HCT116 (cell line): Measurements from ENCODE around the gene CYSRT1. TPM values are rescaled to one million over a fixed set of nuclear protein-coding genes. Genes with fewer than 3 reads are reported as not detected.

ENCODE experiments used
- ATAC-seq: fragments of 200-7000 bp; cut with Tn5 transposase; 2 replicates; pipeline ENCODE4 v1.9.1; 2020; ENCODE audit warnings: mild to moderate bottlenecking, moderate library complexity
- BruUV-seq: library from RNA; stranded (reverse); fragments of 400-500 nt; replicated peaks from 2 replicates; lab custom pipeline; 2021; lab: Mats Ljungman, UMichigan
- CTCF ChIA-PET: fragments of 300-600 bp; sonication (Branson Sonifier 250); formaldehyde crosslinking; loops from one replicate; lab custom pipeline; 2021; ENCODE audit warnings: antibody characterized with exemption; lab: Charles Lee
- POLR2A ChIA-PET: fragments of 300-600, 350-600 bp; sonication (Branson Sonifier 250); formaldehyde crosslinking; loops from one replicate; lab custom pipeline; 2021; ENCODE audit warnings: antibody characterized with exemption; lab: Charles Lee
- RAD21 ChIA-PET, 2 experiments: fragments of 300-600 bp; sonication (Branson Sonifier 250); formaldehyde crosslinking; loops; one replicate each; lab custom pipeline; 2023; ENCODE audit warnings: low total read pairs in 2 of 2; ENCODE audit not compliant: uncharacterized antibody in 2 of 2, unreplicated experiment in 2 of 2, low non-redundant PET in 1 of 2; lab: Charles Lee
- DNase-seq: peaks from one replicate; pipeline ENCODE4 v3.0.0-alpha.2; 2010; ENCODE audit warnings: low read depth, low spot score
- H2AFZ ChIP-seq: fragments of 200-600 bp; shearing (Covaris generic), sonication (generic); 2 replicates; pipeline ENCODE4 v1.6.1; 2017; ENCODE audit warnings: low read depth, mixed run types, mixed read lengths, antibody characterized with exemption, low read length; ENCODE audit not compliant: poor library complexity, severe bottlenecking
- H3K27ac ChIP-seq: 2 replicates; pipeline ENCODE4 v1.5.1; 2012; ENCODE audit warnings: low read depth, low read length
- H3K27me3 ChIP-seq: fragments of 200-600 bp; sonication (generic); 2 replicates; pipeline ENCODE4 v1.6.1; 2016; ENCODE audit warnings: mixed run types, low read length, mixed read lengths; ENCODE audit not compliant: insufficient read depth
- H3K36me3 ChIP-seq, 2 experiments: fragments of 200-500 bp in 1 of 2; fragments of 200-600 bp in 1 of 2; sonication (Bioruptor generic) in 1 of 2; sonication (generic) in 1 of 2; 2 replicates each; pipeline versions ENCODE4 v1.5.1 to v1.6.1; 2014 to 2016; ENCODE audit warnings: low read length in 2 of 2, inconsistent platforms in 1 of 2, mixed read lengths in 1 of 2, mixed run types in 1 of 2; ENCODE audit not compliant: insufficient read depth in 2 of 2, control insufficient read depth in 1 of 2
- H3K4me1 ChIP-seq, 2 experiments: fragments of 200-600 bp in 1 of 2; sonication (generic) in 1 of 2; 2 replicates each; pipeline versions ENCODE4 v1.5.1 to v1.6.1; 2012 to 2017; ENCODE audit warnings: low read length in 2 of 2, inconsistent platforms in 1 of 2, mild to moderate bottlenecking in 1 of 2, mixed read lengths in 1 of 2, mixed run types in 1 of 2, moderate library complexity in 1 of 2; ENCODE audit not compliant: insufficient read depth in 2 of 2, control insufficient read depth in 1 of 2
- H3K4me2 ChIP-seq: fragments of 200-600 bp; sonication (generic); 2 replicates; pipeline ENCODE4 v1.6.1; 2017; ENCODE audit warnings: mixed run types, low read length, mixed read lengths
- H3K4me3 ChIP-seq, 2 experiments: fragments of 200-600 bp in 1 of 2; sonication (generic) in 1 of 2; replicated peaks in 1 of 2; 2 replicates each; pipeline ENCODE4 v1.5.1; 2011 to 2016; ENCODE audit warnings: low read length in 2 of 2, control low read depth in 1 of 2, low read depth in 1 of 2, mild to moderate bottlenecking in 1 of 2, mixed read lengths in 1 of 2, mixed run types in 1 of 2
- H3K79me2 ChIP-seq: fragments of 200-600 bp; sonication (generic); 2 replicates; pipeline ENCODE4 v1.6.1; 2017; ENCODE audit warnings: mild to moderate bottlenecking, mixed run types, low read length, moderate library complexity, mixed read lengths; ENCODE audit not compliant: insufficient read depth
- H3K9ac ChIP-seq: fragments of 200-600 bp; sonication (generic); 2 replicates; pipeline ENCODE4 v1.6.1; 2016; ENCODE audit warnings: low read length, mixed read lengths
- H3K9me2 ChIP-seq: fragments of 200-600 bp; sonication (generic), shearing (Covaris generic); 2 replicates; pipeline ENCODE4 v1.6.1; 2017; ENCODE audit warnings: mixed run types, mild to moderate bottlenecking, moderate library complexity; ENCODE audit not compliant: insufficient read depth
- H3K9me3 ChIP-seq, 2 experiments: fragments of 200-500 bp in 1 of 2; fragments of 200-600 bp in 1 of 2; sonication (Bioruptor generic) in 1 of 2; sonication (generic) in 1 of 2; 2 replicates each; pipeline ENCODE4 v1.6.1; 2014 to 2017; ENCODE audit warnings: low read length in 2 of 2, mixed read lengths in 2 of 2, inconsistent platforms in 1 of 2, low read depth in 1 of 2, mild to moderate bottlenecking in 1 of 2, mixed run types in 1 of 2, moderate library complexity in 1 of 2; ENCODE audit not compliant: control insufficient read depth in 1 of 2, insufficient read depth in 1 of 2
- H4K20me1 ChIP-seq: fragments of 200-600 bp; sonication (generic), shearing (Covaris generic); 2 replicates; pipeline ENCODE4 v1.6.1; 2017; ENCODE audit warnings: mixed run types, mild to moderate bottlenecking, moderate library complexity; ENCODE audit not compliant: insufficient read depth
- CBX3 ChIP-seq: IDR thresholded peaks from 2 replicates; pipeline ENCODE4 v1.6.1; 2012; ENCODE audit warnings: low read depth
- CEBPB ChIP-seq: IDR thresholded peaks from 2 replicates; pipeline ENCODE4 v1.6.1; 2012; ENCODE audit warnings: low read depth
- ELF1 ChIP-seq: IDR thresholded peaks from 2 replicates; pipeline ENCODE4 v1.6.1; 2012; ENCODE audit warnings: low read depth, borderline replicate concordance
- EZH2 ChIP-seq: fragments of 200-600 bp; sonication (generic); IDR thresholded peaks from 2 replicates; pipeline ENCODE4 v1.6.1; 2017; ENCODE audit warnings: antibody characterized with exemption, mixed run types
- EZH2phosphoT487 ChIP-seq: fragments of 200-600 bp; IDR thresholded peaks from 2 replicates; pipeline ENCODE4 v1.6.1; 2018; ENCODE audit warnings: antibody characterized with exemption, borderline replicate concordance
- FOSL1 ChIP-seq: IDR thresholded peaks from 2 replicates; pipeline ENCODE4 v1.6.1; 2012; ENCODE audit warnings: low read depth
- POLR2A ChIP-seq: IDR thresholded peaks from 2 replicates; pipeline ENCODE4 v1.7.0; 2011; ENCODE audit warnings: borderline replicate concordance; ENCODE audit not compliant: insufficient read depth, insufficient read length; ENCODE audit errors: extremely low read depth
- RAD21 ChIP-seq: IDR thresholded peaks from 2 replicates; pipeline ENCODE4 v1.6.1; 2012; ENCODE audit warnings: low read depth, mild to moderate bottlenecking
- SP1 ChIP-seq: IDR thresholded peaks from 2 replicates; pipeline ENCODE4 v1.6.1; 2012; ENCODE audit warnings: low read depth
- SRF ChIP-seq: IDR thresholded peaks from 2 replicates; pipeline ENCODE4 v1.6.1; 2012; ENCODE audit warnings: low read depth
- TCF7L2 ChIP-seq: IDR thresholded peaks from 2 replicates; pipeline ENCODE4 v1.7.0; 2011; ENCODE audit warnings: borderline replicate concordance, inconsistent platforms; ENCODE audit not compliant: insufficient read depth, insufficient read length; ENCODE audit errors: extremely low read depth
- ZFX ChIP-seq: fragments of 450-650 bp; IDR thresholded peaks from 2 replicates; pipeline ENCODE4 v1.6.1; 2017
- ZNF274 ChIP-seq: fragments of 200-500 bp; sonication (Bioruptor generic); IDR thresholded peaks from 2 replicates; pipeline ENCODE4 v1.6.1; 2014; ENCODE audit warnings: mild to moderate bottlenecking, low read depth, low read length, inconsistent platforms
- intact Hi-C: fragments of 100-400 bp; cut with micrococcal nuclease; formaldehyde crosslinking; loops from 2 replicates; pipeline ENCODE4 v1.10.0; 2022
- total RNA-seq: library from RNA; stranded (reverse); gene quantifications from one replicate; pipeline ENCODE4 v1.2.1, GENCODE V29; 2021; ENCODE audit not compliant: unreplicated experiment
- TF ChIP-seq, protein P1 (sequence below): IDR thresholded peaks from 2 replicates; pipeline ENCODE4 v1.6.1; 2012
- TF ChIP-seq, protein P2 (sequence below): IDR thresholded peaks from 2 replicates; pipeline ENCODE4 v1.6.1; 2011; ENCODE audit warnings: mild to moderate bottlenecking, low read length, moderate library complexity; ENCODE audit not compliant: insufficient replicate concordance; ENCODE audit errors: extremely low read depth
- TF ChIP-seq, protein P3 (sequence below): IDR thresholded peaks from 2 replicates; pipeline ENCODE4 v1.6.1; 2012; ENCODE audit warnings: low read depth
- TF ChIP-seq, protein P4 (sequence below), 3 experiments: fragments of 200-600 bp in 1 of 3; sonication (generic) in 1 of 3; IDR thresholded peaks in 2 of 3; conservative IDR thresholded peaks in 1 of 3; 2 replicates each; pipeline ENCODE4 v1.5.1; 2012 to 2017; ENCODE audit warnings: low read depth in 2 of 3, low read length in 2 of 3, antibody characterized with exemption in 1 of 3, borderline replicate concordance in 1 of 3, control low read depth in 1 of 3, mild to moderate bottlenecking in 1 of 3, mixed read lengths in 1 of 3, mixed run types in 1 of 3, moderate library complexity in 1 of 3; ENCODE audit not compliant: insufficient read depth in 1 of 3
- TF ChIP-seq, protein P5 (sequence below): IDR thresholded peaks from 2 replicates; pipeline ENCODE4 v1.6.1; 2012

CYSRT1 gene
- total RNA-seq, 1 experiment from 2014 or later = 4.3 TPM

DNA sequence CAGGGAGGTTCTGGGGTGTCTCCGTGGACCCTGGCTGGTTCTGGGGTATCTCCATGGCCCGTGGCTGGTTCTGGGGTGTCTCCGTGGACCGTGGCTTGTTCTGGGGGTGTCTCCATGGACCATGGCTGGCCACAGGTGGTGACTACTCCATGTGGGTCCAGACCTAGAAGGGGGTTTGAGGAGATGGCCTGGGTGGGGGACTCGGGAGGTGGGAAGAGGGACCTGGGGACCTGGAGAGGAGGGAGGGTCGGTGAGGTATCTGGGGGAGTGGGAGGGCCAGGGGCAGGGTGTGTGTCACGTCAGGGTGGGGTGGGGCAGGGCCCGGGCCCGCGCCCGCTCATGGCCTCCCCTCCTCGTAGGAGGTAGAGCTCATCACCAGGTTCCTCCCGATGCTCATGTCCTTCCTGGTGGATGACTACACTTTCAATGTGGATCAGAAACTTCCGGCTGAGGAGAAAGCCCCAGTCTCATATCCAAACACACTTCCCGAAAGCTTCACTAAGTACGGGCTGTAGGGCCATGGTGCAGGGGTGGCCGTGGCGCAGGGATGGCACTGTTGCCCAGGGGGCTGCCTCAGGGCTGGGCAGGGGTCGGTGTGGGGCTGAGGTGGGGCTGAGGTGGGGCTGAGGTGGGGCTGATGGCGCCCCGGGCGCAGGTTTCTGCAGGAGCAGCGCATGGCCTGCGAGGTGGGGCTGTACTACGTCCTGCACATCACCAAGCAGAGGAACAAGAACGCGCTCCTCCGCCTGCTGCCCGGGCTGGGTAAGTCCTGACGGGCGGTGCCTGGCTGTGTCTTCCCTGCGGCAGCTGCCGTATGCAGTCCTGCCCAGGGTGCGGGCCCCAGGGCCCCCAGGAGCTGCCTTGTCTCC is 41.8 kb downstream of the CYSRT1 start:
- Histone ChIP-seq H3K36me3 (peaks cover 12 to 29% of the 10 kb centered on the region in 2 experiments; a peak in 3 of 4 replicates), H3K79me2 (peaks cover 6% of the 10 kb centered on the region; the same call in 1 of the 2 replicates), H3K4me2 (no peak overlapping the region), H3K4me3 (no peak overlapping the region), H3K9ac (no peak overlapping the region), H3K27ac (no peak overlapping the region), H2AFZ (no peak overlapping the region), H4K20me1 (no peaks in the 10 kb centered on the region), H3K27me3 (no peaks in the 10 kb centered on the region), H3K9me3 (no peaks in the 10 kb centered on the region), H3K4me1 (no peaks in the 10 kb centered on the region), H3K9me2 (no peaks in the 10 kb centered on the region)
- CTCF ChIA-PET = no interaction called here
- ATAC-seq (no peak), DNase-seq (no peak)
- intact Hi-C loops = no loop called here
- POLR2A ChIA-PET = no interaction called here
- BruUV-seq = no TSS peak
- RAD21 ChIA-PET = no interaction called here
- no peak for TF ChIP-seq ZNF274
- TF ChIP-seq, protein P1, sequence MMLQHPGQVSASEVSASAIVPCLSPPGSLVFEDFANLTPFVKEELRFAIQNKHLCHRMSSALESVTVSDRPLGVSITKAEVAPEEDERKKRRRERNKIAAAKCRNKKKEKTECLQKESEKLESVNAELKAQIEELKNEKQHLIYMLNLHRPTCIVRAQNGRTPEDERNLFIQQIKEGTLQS = no peak
- TF ChIP-seq, protein P2, sequence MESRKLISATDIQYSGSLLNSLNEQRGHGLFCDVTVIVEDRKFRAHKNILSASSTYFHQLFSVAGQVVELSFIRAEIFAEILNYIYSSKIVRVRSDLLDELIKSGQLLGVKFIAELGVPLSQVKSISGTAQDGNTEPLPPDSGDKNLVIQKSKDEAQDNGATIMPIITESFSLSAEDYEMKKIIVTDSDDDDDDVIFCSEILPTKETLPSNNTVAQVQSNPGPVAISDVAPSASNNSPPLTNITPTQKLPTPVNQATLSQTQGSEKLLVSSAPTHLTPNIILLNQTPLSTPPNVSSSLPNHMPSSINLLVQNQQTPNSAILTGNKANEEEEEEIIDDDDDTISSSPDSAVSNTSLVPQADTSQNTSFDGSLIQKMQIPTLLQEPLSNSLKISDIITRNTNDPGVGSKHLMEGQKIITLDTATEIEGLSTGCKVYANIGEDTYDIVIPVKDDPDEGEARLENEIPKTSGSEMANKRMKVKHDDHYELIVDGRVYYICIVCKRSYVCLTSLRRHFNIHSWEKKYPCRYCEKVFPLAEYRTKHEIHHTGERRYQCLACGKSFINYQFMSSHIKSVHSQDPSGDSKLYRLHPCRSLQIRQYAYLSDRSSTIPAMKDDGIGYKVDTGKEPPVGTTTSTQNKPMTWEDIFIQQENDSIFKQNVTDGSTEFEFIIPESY = no peak
- TF ChIP-seq SRF = no peak
- no peak for TF ChIP-seq EZH2phosphoT487
- TF ChIP-seq CEBPB = no peak
- no peak for TF ChIP-seq ELF1
- no peak for TF ChIP-seq TCF7L2
- TF ChIP-seq, protein P3, sequence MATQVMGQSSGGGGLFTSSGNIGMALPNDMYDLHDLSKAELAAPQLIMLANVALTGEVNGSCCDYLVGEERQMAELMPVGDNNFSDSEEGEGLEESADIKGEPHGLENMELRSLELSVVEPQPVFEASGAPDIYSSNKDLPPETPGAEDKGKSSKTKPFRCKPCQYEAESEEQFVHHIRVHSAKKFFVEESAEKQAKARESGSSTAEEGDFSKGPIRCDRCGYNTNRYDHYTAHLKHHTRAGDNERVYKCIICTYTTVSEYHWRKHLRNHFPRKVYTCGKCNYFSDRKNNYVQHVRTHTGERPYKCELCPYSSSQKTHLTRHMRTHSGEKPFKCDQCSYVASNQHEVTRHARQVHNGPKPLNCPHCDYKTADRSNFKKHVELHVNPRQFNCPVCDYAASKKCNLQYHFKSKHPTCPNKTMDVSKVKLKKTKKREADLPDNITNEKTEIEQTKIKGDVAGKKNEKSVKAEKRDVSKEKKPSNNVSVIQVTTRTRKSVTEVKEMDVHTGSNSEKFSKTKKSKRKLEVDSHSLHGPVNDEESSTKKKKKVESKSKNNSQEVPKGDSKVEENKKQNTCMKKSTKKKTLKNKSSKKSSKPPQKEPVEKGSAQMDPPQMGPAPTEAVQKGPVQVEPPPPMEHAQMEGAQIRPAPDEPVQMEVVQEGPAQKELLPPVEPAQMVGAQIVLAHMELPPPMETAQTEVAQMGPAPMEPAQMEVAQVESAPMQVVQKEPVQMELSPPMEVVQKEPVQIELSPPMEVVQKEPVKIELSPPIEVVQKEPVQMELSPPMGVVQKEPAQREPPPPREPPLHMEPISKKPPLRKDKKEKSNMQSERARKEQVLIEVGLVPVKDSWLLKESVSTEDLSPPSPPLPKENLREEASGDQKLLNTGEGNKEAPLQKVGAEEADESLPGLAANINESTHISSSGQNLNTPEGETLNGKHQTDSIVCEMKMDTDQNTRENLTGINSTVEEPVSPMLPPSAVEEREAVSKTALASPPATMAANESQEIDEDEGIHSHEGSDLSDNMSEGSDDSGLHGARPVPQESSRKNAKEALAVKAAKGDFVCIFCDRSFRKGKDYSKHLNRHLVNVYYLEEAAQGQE = no peak
- no peak for TF ChIP-seq EZH2
- TF ChIP-seq CBX3 = no peak
- no peak for TF ChIP-seq POLR2A
- TF ChIP-seq SP1 = no peak
- TF ChIP-seq FOSL1 = no peak
- TF ChIP-seq ZFX = no peak
- TF ChIP-seq, protein P4, sequence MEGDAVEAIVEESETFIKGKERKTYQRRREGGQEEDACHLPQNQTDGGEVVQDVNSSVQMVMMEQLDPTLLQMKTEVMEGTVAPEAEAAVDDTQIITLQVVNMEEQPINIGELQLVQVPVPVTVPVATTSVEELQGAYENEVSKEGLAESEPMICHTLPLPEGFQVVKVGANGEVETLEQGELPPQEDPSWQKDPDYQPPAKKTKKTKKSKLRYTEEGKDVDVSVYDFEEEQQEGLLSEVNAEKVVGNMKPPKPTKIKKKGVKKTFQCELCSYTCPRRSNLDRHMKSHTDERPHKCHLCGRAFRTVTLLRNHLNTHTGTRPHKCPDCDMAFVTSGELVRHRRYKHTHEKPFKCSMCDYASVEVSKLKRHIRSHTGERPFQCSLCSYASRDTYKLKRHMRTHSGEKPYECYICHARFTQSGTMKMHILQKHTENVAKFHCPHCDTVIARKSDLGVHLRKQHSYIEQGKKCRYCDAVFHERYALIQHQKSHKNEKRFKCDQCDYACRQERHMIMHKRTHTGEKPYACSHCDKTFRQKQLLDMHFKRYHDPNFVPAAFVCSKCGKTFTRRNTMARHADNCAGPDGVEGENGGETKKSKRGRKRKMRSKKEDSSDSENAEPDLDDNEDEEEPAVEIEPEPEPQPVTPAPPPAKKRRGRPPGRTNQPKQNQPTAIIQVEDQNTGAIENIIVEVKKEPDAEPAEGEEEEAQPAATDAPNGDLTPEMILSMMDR (IDR thresholded peaks at IDR 0.05 in 2 of 3, conservative IDR thresholded peaks at IDR 0.05 in 1 of 3; ENCODE audit: borderline replicate concordance in 1 of 3, insufficient read depth in 1 of 3, low read depth in 2 of 3, low read length in 2 of 3) = no peak
- no peak for TF ChIP-seq RAD21
- TF ChIP-seq, protein P5, sequence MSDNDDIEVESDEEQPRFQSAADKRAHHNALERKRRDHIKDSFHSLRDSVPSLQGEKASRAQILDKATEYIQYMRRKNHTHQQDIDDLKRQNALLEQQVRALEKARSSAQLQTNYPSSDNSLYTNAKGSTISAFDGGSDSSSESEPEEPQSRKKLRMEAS = no peak
